ENCODE data around the gene RHBDD2.

DNA sequence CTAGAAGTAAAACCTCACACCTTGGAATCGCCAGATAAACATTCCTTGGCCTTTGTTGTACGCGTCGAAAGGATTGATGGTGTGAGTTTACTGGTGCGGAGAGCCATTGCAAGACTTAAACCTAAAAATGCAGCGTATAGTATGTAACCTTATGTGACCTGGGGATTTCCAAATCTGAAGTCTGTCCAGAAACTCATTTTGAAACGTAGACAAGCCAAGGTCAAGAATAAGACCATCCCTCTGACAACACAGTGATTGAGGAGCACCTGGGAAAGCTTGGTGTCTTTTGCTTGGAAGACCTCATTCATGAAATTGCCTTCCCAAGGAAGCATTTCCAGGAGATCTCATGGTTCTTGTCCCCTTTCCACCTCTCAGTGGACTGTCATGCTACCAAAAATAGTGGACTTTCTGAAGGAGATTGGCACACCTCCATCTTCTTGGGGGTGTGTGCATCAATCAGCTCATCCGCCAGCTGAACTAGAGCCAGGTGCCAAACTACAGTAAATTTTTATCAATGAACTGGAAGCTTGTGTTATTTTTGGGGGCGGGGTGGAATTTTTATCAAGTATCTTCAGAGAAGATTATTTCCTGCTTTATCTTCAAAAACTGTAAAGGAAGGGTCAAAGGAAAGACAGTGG, 44.3 kb downstream of the RHBDD2 start:
- TF ChIP-seq, protein P1, sequence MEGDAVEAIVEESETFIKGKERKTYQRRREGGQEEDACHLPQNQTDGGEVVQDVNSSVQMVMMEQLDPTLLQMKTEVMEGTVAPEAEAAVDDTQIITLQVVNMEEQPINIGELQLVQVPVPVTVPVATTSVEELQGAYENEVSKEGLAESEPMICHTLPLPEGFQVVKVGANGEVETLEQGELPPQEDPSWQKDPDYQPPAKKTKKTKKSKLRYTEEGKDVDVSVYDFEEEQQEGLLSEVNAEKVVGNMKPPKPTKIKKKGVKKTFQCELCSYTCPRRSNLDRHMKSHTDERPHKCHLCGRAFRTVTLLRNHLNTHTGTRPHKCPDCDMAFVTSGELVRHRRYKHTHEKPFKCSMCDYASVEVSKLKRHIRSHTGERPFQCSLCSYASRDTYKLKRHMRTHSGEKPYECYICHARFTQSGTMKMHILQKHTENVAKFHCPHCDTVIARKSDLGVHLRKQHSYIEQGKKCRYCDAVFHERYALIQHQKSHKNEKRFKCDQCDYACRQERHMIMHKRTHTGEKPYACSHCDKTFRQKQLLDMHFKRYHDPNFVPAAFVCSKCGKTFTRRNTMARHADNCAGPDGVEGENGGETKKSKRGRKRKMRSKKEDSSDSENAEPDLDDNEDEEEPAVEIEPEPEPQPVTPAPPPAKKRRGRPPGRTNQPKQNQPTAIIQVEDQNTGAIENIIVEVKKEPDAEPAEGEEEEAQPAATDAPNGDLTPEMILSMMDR (IDR thresholded peaks at IDR 0.05): no peak
- TF ChIP-seq POLR2A (IDR thresholded peaks at IDR 0.05): no peak
